RWPE2 (cell line): Measurements from ENCODE around the gene SLC13A2.

Source experiments
- ATAC-seq: fragments of 200-7000 bp; cut with Tn5 transposase; 3 replicates; pipeline ENCODE4 v1.9.1; 2021; ENCODE audit warnings: low read depth
- DNase-seq: peaks from one replicate; pipeline ENCODE4 v3.0.0-alpha.2; 2020; ENCODE audit warnings: low spot score
- H3K27ac ChIP-seq: fragments of 450-650 bp; 2 replicates; pipeline ENCODE4 v1.5.1; 2017; ENCODE audit warnings: mild to moderate bottlenecking; ENCODE audit not compliant: poor library complexity, severe bottlenecking
- H3K27me3 ChIP-seq: fragments of 250-450 bp; sonication (Bioruptor Pico); 2 replicates; pipeline ENCODE4 v1.5.1; 2021; ENCODE audit warnings: mild to moderate bottlenecking, moderate library complexity; ENCODE audit not compliant: insufficient read depth, poor library complexity, severe bottlenecking
- H3K36me3 ChIP-seq: fragments of 250-450 bp; sonication (Bioruptor Pico); 2 replicates; pipeline ENCODE4 v1.5.1; 2020; ENCODE audit warnings: low read depth, mild to moderate bottlenecking, moderate library complexity
- H3K4me1 ChIP-seq: fragments of 250-450 bp; sonication (Bioruptor Pico); 2 replicates; pipeline ENCODE4 v1.5.1; 2021; ENCODE audit warnings: mild to moderate bottlenecking, moderate library complexity; ENCODE audit not compliant: insufficient read depth, poor library complexity, severe bottlenecking
- H3K4me3 ChIP-seq: fragments of 250-450 bp; sonication (Bioruptor Pico); 2 replicates; pipeline ENCODE4 v1.5.1; 2021; ENCODE audit warnings: mild to moderate bottlenecking, moderate library complexity; ENCODE audit not compliant: severe bottlenecking
- H3K9me3 ChIP-seq: fragments of 250-450 bp; sonication (Bioruptor Pico); 2 replicates; pipeline ENCODE4 v1.5.1; 2021; ENCODE audit warnings: mild to moderate bottlenecking, moderate library complexity; ENCODE audit not compliant: severe bottlenecking
- TF ChIP-seq, protein P1 (sequence below): fragments of 450-650 bp; IDR thresholded peaks from one replicate; pipeline ENCODE4 v1.5.1; 2017; ENCODE audit warnings: mild to moderate bottlenecking, moderate library complexity; ENCODE audit not compliant: poor library complexity, severe bottlenecking

SLC13A2 gene

DNA sequence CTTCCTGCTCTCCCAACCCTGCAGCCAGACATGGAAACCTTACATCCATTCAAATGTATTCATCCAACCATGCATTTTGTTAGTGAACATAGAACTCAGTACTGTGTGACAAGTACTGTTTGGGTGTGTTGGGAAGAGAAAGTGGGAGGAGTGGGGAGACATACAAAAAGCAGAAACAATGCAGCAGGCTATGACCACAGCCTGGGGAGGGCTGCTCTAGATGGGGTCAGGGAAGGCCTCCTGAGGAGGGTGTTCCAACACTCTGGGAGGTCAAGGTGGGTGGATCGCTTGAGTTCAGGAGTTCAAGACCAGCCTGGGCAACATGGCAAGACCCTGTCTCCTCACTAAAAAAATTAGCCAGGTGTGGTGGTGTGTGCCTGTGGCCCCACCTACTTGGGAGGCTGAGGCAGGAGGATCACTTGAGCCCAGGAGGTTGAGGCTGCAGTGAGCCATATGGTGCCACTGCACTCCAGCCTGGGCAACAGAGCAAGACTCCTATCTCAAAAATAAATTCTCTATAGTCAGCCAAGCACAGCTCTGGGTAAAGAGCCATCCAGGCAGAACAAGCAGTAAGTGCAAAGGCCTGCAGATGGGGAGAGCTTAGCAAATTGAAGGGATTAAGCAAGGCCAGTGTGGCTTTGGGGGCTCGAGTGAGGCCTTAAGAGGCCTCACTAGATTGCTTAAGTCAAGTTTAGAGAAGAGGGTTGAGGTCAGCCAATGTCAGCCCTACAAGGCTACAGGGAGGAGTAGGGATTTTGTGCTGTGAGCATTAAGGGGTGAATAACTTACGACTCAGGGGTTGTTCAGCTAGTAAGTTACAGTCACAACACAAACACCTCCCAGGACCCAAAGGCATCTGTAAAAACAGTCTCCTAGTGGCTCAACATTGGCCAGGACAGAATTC lies 5.5 kb downstream of the SLC13A2 start:
- Histone ChIP-seq H3K4me1 (no peaks in the 10 kb centered on the region), H3K36me3 (no peaks in the 10 kb centered on the region), H3K27ac (no peak overlapping the region), H3K9me3 (no peaks in the 10 kb centered on the region), H3K27me3 (no peaks in the 10 kb centered on the region), H3K4me3 (no peak overlapping the region)
- DNase-seq (no peak), ATAC-seq (no peak)
- TF ChIP-seq, protein P1, sequence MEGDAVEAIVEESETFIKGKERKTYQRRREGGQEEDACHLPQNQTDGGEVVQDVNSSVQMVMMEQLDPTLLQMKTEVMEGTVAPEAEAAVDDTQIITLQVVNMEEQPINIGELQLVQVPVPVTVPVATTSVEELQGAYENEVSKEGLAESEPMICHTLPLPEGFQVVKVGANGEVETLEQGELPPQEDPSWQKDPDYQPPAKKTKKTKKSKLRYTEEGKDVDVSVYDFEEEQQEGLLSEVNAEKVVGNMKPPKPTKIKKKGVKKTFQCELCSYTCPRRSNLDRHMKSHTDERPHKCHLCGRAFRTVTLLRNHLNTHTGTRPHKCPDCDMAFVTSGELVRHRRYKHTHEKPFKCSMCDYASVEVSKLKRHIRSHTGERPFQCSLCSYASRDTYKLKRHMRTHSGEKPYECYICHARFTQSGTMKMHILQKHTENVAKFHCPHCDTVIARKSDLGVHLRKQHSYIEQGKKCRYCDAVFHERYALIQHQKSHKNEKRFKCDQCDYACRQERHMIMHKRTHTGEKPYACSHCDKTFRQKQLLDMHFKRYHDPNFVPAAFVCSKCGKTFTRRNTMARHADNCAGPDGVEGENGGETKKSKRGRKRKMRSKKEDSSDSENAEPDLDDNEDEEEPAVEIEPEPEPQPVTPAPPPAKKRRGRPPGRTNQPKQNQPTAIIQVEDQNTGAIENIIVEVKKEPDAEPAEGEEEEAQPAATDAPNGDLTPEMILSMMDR = no peak

DNA sequence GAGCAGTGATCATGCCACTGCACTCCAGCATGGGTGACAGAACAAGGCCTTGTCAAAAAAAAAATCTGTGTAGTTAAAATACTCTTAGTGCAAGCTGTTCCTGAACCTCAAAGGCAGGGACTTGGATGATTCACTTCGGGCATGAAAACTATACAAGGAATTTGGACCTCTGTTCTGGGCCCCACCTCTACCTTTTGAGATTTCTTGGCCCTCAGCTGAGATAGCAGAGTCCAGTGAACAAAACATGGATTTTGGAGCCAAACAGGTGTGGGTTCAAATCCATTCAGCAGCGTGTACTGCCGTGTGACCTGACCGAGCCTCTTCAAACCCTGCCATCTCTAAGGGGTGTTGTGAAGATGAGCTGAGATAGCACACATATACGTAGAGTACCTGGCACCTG lies 6.8 kb downstream of the SLC13A2 start:
- DNase-seq (no peak), ATAC-seq (no peak)
- H3K36me3 ChIP-seq = no peaks in the 10 kb centered on the region
- no peak overlapping the region for H3K4me3 ChIP-seq
- no peaks in the 10 kb centered on the region for H3K27me3 ChIP-seq
- TF ChIP-seq, protein P1 = no peak
- H3K9me3 ChIP-seq = no peaks in the 10 kb centered on the region
- no peaks in the 10 kb centered on the region for H3K4me1 ChIP-seq
- no peak overlapping the region for H3K27ac ChIP-seq

DNA sequence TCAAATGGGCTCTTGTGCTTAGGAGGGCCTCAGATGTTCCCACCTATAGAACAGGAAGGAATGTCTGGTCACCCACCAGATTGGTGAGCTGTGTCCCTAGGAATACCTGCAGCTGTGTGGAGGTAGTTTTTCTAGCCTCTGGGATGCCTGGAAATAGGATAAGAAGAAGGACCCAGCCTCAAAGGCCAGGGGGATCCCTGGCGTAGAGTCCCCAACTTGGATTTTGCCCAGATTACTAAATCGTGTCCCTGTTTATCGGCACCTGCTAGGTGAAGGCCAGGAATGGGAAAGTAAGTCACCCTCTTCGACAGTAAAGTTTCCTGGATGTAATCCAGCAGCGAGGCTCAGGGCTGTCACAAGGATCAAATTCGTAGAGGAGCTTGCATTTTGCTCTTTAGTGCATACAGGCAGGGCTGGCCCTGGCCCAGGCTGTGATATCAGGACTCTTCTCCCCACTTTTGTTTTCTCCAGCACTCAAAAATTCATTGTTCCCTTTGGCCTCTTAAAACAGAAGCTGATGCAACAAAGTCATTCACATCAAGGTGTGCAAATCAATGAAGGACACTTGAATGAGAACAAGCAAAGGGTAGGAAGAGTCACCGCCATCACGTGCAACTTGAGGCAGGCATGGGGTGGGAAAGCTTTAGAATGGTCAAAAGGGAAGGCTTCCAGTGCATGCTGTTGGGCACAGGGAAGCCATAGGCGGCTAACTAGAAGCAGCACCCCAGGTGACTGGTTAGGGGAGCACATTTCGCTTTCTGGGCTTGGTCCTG lies 7.5 kb downstream of the SLC13A2 start:
- H3K9me3 ChIP-seq = no peaks in the 10 kb centered on the region
- H3K27ac ChIP-seq = no peak overlapping the region
- H3K27me3 ChIP-seq = no peaks in the 10 kb centered on the region
- ATAC-seq = no peak
- H3K36me3 ChIP-seq = no peaks in the 10 kb centered on the region
- no peak overlapping the region for H3K4me3 ChIP-seq
- no peaks in the 10 kb centered on the region for H3K4me1 ChIP-seq
- DNase-seq = no peak
- TF ChIP-seq, protein P1 = no peak

DNA sequence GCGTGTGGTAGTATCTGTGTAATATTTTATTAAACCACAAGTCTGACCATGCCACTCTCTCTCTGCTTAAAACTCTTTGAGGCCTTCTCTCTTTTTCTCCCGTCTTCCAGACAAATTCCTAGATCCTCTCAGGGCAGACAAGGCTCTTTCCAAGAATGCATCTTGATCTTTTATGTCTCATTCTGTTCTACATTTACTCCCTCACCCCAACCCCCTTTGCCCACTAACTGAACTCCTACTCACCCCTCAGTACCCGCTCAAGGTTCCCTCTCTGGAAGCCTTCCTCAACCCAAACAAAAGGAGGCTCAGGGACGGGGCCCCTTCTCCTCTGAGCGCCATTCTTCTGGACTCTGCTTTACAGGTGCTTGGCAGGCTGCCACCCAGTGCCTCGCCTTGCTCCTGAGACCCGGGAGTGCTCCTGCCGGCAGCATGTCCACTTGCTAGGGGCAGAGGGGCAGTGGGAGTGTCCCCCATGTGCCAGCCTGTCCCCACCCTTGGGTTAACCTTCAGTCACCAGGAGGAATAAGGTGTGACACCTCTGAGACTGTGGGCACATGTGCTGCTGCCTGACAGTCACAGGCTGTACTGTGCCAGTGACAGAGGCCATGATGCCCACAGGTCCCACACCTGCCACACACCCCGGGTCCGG lies 9.2 kb downstream of the SLC13A2 start:
- no peaks in the 10 kb centered on the region for H3K36me3 ChIP-seq
- ATAC-seq (no peak), DNase-seq (no peak)
- TF ChIP-seq, protein P1 = no peak
- no peaks in the 10 kb centered on the region for H3K4me1 ChIP-seq
- no peaks in the 10 kb centered on the region for H3K9me3 ChIP-seq
- H3K27ac ChIP-seq = no peak overlapping the region
- no peaks in the 10 kb centered on the region for H3K27me3 ChIP-seq
- no peak overlapping the region for H3K4me3 ChIP-seq
